ENCODE measurements around the gene RAB26.

The RAB26 gene

GRCh38 chr16:2163211-2163881, 14.9 kb downstream of the RAB26 start:
- no peak overlapping the region for H3K27ac ChIP-seq (ENCODE audit: low read depth, low read length, poor library complexity, severe bottlenecking)
- H2AFZ ChIP-seq (ENCODE audit: low read length), result no peak overlapping the region
- H4K20me1 ChIP-seq (ENCODE audit: insufficient read depth, low read length), result no peaks in the 10 kb centered on the region
- TF ChIP-seq CTCF (IDR thresholded peaks at IDR 0.05; ENCODE audit: low read length) (no peak), EZH2 (IDR thresholded peaks at IDR 0.05; ENCODE audit: borderline replicate concordance, low read length) (no peak)
- no peaks in the 10 kb centered on the region for H3K27me3 ChIP-seq (ENCODE audit: insufficient read depth, low read length)
- no peaks in the 10 kb centered on the region for H3K9me3 ChIP-seq (ENCODE audit: low read length)
- H3K9ac ChIP-seq (ENCODE audit: low read length), result no peak overlapping the region
- H3K79me2 ChIP-seq (ENCODE audit: insufficient read depth, low read length), result no peaks in the 10 kb centered on the region
- peaks cover 37% of the 10 kb centered on the region for H3K36me3 ChIP-seq (ENCODE audit: insufficient read depth, low read length)
- no peak overlapping the region for H3K4me2 ChIP-seq (ENCODE audit: low read length)
- H3F3A ChIP-seq (ENCODE audit: insufficient read depth, low read length), result no peaks in the 10 kb centered on the region
- H3K4me1 ChIP-seq (ENCODE audit: insufficient read depth, low read length, severe bottlenecking), result peaks cover 29% of the 10 kb centered on the region
- no peak overlapping the region for H3K4me3 ChIP-seq (ENCODE audit: low read depth, low read length, poor library complexity, severe bottlenecking)
- H3K9me2 ChIP-seq (ENCODE audit: low read depth, low read length), result no peaks in the 10 kb centered on the region

GRCh38 chr16:2165861-2166260, 17.4 kb downstream of the RAB26 start:
- no peak overlapping the region for H3K27ac ChIP-seq (ENCODE audit: low read depth, low read length, poor library complexity, severe bottlenecking)
- H4K20me1 ChIP-seq (ENCODE audit: insufficient read depth, low read length), result no peaks in the 10 kb centered on the region
- H2AFZ ChIP-seq (ENCODE audit: low read length), result no peak overlapping the region
- peaks cover 37% of the 10 kb centered on the region for H3K36me3 ChIP-seq (ENCODE audit: insufficient read depth, low read length)
- H3K79me2 ChIP-seq (ENCODE audit: insufficient read depth, low read length), result no peaks in the 10 kb centered on the region
- no peaks in the 10 kb centered on the region for H3K9me2 ChIP-seq (ENCODE audit: low read depth, low read length)
- TF ChIP-seq CTCF (IDR thresholded peaks at IDR 0.05; ENCODE audit: low read length) (no peak), EZH2 (IDR thresholded peaks at IDR 0.05; ENCODE audit: borderline replicate concordance, low read length) (no peak)
- no peaks in the 10 kb centered on the region for H3K9me3 ChIP-seq (ENCODE audit: low read length)
- H3K9ac ChIP-seq (ENCODE audit: low read length), result no peak overlapping the region
- H3K4me3 ChIP-seq (ENCODE audit: low read depth, low read length, poor library complexity, severe bottlenecking), result no peak overlapping the region
- H3K4me1 ChIP-seq (ENCODE audit: insufficient read depth, low read length, severe bottlenecking), result peaks cover 5% of the 10 kb centered on the region
- H3K27me3 ChIP-seq (ENCODE audit: insufficient read depth, low read length), result no peaks in the 10 kb centered on the region
- no peaks in the 10 kb centered on the region for H3F3A ChIP-seq (ENCODE audit: insufficient read depth, low read length)
- H3K4me2 ChIP-seq (ENCODE audit: low read length), result no peak overlapping the region

GRCh38 chr16:2166263-2167067, 18.0 kb downstream of the RAB26 start:
- Histone ChIP-seq H3K27ac (ENCODE audit: low read depth, low read length, poor library complexity, severe bottlenecking) (no peak overlapping the region), H3K4me1 (ENCODE audit: insufficient read depth, low read length, severe bottlenecking) (no peaks in the 10 kb centered on the region), H3K9me3 (ENCODE audit: low read length) (no peaks in the 10 kb centered on the region), H4K20me1 (ENCODE audit: insufficient read depth, low read length) (no peaks in the 10 kb centered on the region), H3K9ac (ENCODE audit: low read length) (no peak overlapping the region), H3K36me3 (ENCODE audit: insufficient read depth, low read length) (peaks cover 37% of the 10 kb centered on the region), H3K9me2 (ENCODE audit: low read depth, low read length) (no peaks in the 10 kb centered on the region), H3K4me3 (ENCODE audit: low read depth, low read length, poor library complexity, severe bottlenecking) (no peak overlapping the region), H3K27me3 (ENCODE audit: insufficient read depth, low read length) (no peaks in the 10 kb centered on the region), H3K79me2 (ENCODE audit: insufficient read depth, low read length) (no peaks in the 10 kb centered on the region), H3F3A (ENCODE audit: insufficient read depth, low read length) (no peaks in the 10 kb centered on the region), H2AFZ (ENCODE audit: low read length) (no peak overlapping the region), H3K4me2 (ENCODE audit: low read length) (no peak overlapping the region)
- TF ChIP-seq EZH2 (IDR thresholded peaks at IDR 0.05; ENCODE audit: borderline replicate concordance, low read length), result no peak
- no peak for TF ChIP-seq CTCF (IDR thresholded peaks at IDR 0.05; ENCODE audit: low read length)

Measured in OCI-LY1 (cell line).